ENCODE measurements around the gene HOXB13. TPM values are rescaled to one million over a fixed set of nuclear protein-coding genes. Genes with fewer than 3 reads are reported as not detected.

HOXB13 gene
- total RNA-seq, 1 donor from 2014 or later: not detected

DNA sequence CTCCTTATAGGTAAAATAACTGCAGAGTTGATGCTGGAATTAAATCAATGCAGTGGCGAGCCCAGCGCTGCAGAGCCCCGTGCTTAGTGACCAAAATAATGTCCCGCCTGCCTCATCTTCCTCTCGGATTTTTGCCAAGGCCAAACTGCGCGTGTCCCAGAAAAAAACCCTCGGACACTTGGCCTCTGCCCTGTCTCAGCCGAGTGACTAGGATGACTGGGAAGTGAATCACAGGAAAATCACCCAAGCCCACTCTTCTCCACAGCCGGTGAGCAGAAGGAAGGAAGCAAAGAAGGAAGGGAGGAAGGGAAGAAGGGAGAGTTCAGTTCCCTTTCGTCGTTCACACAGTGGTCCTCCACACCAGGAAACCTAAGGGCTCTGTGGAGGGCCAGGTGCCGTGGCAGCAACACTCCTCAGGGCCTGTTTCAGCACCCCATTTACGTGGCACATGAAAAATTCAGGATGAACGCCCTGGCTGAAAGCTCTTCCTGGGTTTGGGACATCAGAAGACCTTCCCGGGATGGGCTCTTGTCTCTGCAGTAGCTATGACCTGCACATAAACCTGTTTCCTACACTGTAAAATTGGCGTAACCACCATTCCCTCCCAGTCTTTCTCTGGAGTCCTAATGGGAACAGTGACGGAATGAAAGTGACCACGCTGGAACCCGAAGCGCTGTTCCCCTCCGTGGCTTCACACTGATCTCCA lies 25.4 kb upstream of the HOXB13 start:
- peaks cover 5% of the 10 kb centered on the region for H3K4me1 Mint-ChIP-seq
- no peak for DNase-seq
- H3K27me3 Mint-ChIP-seq: peaks cover 85% of the 10 kb centered on the region
- no peaks in the 10 kb centered on the region for H3K9me3 Mint-ChIP-seq
- H3K27ac Mint-ChIP-seq: peak overlapping the region; percentile 25
- no peaks in the 10 kb centered on the region for H3K36me3 Mint-ChIP-seq (ENCODE audit: low read depth)
- intact Hi-C loops (cut with micrococcal nuclease): loop anchor here (2.0 kb wide), 1 partner anchor 139 kb away; the partner anchor contains the start of gene HOXB8
- no peak overlapping the region for H3K4me3 Mint-ChIP-seq

- H3K36me3 Mint-ChIP-seq (ENCODE audit: low read depth): no peaks in the 10 kb centered on the region
- intact Hi-C loops (cut with micrococcal nuclease): loop anchor here (2.0 kb wide), 1 partner anchor 138 kb away; the partner anchor contains the start of gene HOXB8
- H3K4me1 Mint-ChIP-seq: peaks cover 5% of the 10 kb centered on the region
- no peak for DNase-seq
- no peaks in the 10 kb centered on the region for H3K9me3 Mint-ChIP-seq
- H3K4me3 Mint-ChIP-seq: no peak overlapping the region
- H3K27me3 Mint-ChIP-seq: peaks cover 84% of the 10 kb centered on the region
- no peak overlapping the region for H3K27ac Mint-ChIP-seq
Measured at GRCh38 chr17:48752399-48753288, 24.1 kb upstream of the HOXB13 start.

- intact Hi-C loops (cut with micrococcal nuclease): loop anchor here (2.0 kb wide), 2 partner anchors 137 to 243 kb away; partner anchors contain the start of gene HOXB8
Measured at GRCh38 chr17:48751733-48752398, 23.3 kb upstream of the HOXB13 start.

GRCh38 chr17:48751172-48751571 lies 22.6 kb upstream of the HOXB13 start:
- no peaks in the 10 kb centered on the region for H3K9me3 Mint-ChIP-seq

More at GRCh38 chr17:48751733-48752398, 23.3 kb upstream of the HOXB13 start:
- Mint-ChIP-seq H3K9me3 (no peaks in the 10 kb centered on the region), H3K4me3 (no peak overlapping the region), H3K27me3 (peaks cover 84% of the 10 kb centered on the region), H3K36me3 (ENCODE audit: low read depth) (no peaks in the 10 kb centered on the region), H3K27ac (no peak overlapping the region), H3K4me1 (peaks cover 5% of the 10 kb centered on the region)
- DNase-seq: no peak

GRCh38 chr17:48749621-48750553 lies 21.3 kb upstream of the HOXB13 start:
- Mint-ChIP-seq H3K4me1 (peaks cover 8% of the 10 kb centered on the region), H3K4me3 (no peak overlapping the region), H3K36me3 (ENCODE audit: low read depth) (no peaks in the 10 kb centered on the region), H3K27me3 (peaks cover 85% of the 10 kb centered on the region), H3K9me3 (no peaks in the 10 kb centered on the region), H3K27ac (peak overlapping the region; percentile 14)
- intact Hi-C loops (cut with micrococcal nuclease): loop anchor here (2.0 kb wide), 2 partner anchors 25 to 245 kb away; no protein-coding TSS in a partner anchor
- DNase-seq: no peak

More at GRCh38 chr17:48751172-48751571, 22.6 kb upstream of the HOXB13 start:
- Mint-ChIP-seq H3K27ac (no peak overlapping the region), H3K4me1 (peaks cover 8% of the 10 kb centered on the region), H3K4me3 (no peak overlapping the region), H3K27me3 (peaks cover 86% of the 10 kb centered on the region), H3K36me3 (ENCODE audit: low read depth) (no peaks in the 10 kb centered on the region)
- intact Hi-C loops (cut with micrococcal nuclease): loop anchor here (2.0 kb wide), 1 partner anchor 244 kb away; no protein-coding TSS in a partner anchor
- DNase-seq: no peak

DNA sequence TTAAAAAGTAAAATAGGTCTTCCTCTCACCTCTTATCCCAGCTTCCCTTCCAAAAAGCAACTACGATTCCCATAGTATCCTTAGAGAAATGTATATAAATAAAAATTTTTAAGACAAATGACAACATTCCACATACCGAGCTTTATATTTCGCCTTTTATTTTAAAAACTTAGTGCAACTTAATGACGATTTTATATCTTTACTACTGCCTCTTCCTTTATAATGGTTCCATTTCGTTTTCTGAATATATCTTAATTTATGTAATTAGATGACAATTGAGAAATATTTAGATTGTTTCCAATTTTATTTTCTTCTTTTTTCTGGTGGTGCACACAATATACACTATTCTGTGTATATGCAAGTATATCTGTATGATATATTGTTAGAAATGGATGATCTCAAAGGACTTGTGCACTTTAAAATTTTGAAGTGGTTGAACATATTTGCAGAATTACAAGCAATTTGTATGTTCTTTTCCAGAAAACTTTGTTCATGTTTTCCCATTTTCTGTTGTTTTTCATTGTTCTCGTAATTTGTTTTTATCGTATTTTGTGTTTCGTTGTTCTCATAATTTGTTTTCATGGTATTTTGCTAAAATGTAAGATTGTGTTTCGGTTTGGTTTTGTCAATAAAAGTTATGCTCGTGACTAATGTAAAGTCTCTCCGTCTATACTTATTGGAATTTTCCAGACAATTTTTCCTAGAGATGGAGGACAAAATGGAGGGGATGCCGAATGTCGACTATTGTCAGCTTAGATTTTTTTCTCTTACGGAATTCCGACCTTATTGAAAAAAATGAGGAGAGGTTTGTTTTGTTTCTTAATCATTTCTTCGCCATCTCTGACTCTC lies 20.4 kb upstream of the HOXB13 start:
- H3K4me3 Mint-ChIP-seq: no peak overlapping the region
- peaks cover 6% of the 10 kb centered on the region for H3K4me1 Mint-ChIP-seq
- H3K9me3 Mint-ChIP-seq: no peaks in the 10 kb centered on the region
- DNase-seq: no peak
- peaks cover 86% of the 10 kb centered on the region for H3K27me3 Mint-ChIP-seq
- H3K27ac Mint-ChIP-seq: peak overlapping the region; percentile 42
- intact Hi-C loops (cut with micrococcal nuclease): loop anchor here (2.0 kb wide), 1 partner anchor 24 kb away; no protein-coding TSS in a partner anchor
- no peaks in the 10 kb centered on the region for H3K36me3 Mint-ChIP-seq (ENCODE audit: low read depth)

DNA sequence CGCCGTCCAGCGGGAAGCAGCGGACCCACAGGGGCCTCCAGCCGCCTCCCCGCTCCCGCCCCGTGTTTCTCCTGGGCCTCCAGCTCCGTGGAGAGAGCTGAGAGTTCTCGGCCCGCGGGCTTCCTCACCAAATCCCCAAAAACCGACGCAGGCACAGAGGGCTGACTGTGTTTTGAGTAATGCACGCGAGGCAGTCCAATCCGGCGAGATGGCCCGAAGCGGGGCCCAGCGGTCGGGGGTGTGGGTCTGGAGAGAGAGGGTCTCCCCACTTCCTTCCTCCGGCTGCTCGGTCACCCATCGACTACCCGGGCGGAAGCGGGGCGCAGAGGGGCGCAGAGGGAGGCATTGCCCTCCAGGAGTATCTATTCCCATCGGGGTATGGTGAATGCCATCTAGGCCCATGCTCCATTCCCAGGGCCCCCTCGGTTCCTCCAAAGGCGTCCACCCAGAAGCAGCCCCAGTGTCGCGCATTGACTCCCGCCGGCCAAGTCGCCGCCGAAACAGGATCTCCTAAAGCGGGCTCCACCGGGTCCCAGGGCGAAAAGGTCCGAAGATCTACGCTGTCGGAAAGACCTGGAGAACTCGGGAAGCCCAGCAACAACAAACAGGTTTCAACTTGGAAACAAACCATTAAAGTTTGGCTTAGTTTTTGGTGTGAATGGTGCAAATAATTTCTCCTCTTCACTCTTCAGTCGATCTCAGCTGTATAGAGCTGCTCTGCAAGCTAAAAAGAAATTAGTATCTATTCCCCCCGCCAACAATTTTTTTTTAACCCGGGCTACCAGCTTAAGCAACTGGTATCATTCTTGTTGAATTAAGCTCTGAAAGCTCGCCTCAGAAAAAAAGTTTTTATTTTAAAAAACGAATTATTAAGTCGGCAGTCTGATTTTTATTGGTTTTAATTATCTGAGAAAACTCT lies 19.2 kb upstream of the HOXB13 start:
- H3K27me3 Mint-ChIP-seq: peaks cover 85% of the 10 kb centered on the region
- intact Hi-C loops (cut with micrococcal nuclease): loop anchor here (2.0 kb wide), 1 partner anchor 23 kb away; no protein-coding TSS in a partner anchor
- no peak overlapping the region for H3K27ac Mint-ChIP-seq

GRCh38 chr17:48746916-48747444 lies 18.4 kb upstream of the HOXB13 start:
- no peak for DNase-seq
- H3K4me3 Mint-ChIP-seq: no peak overlapping the region
- peaks cover 85% of the 10 kb centered on the region for H3K27me3 Mint-ChIP-seq
- H3K36me3 Mint-ChIP-seq (ENCODE audit: low read depth): no peaks in the 10 kb centered on the region
- no peaks in the 10 kb centered on the region for H3K9me3 Mint-ChIP-seq
- peaks cover 3% of the 10 kb centered on the region for H3K4me1 Mint-ChIP-seq
- intact Hi-C loops (cut with micrococcal nuclease): no loop called here
- H3K27ac Mint-ChIP-seq: no peak overlapping the region

More for the DNA sequence above, 19.2 kb upstream of the HOXB13 start:
- H3K36me3 Mint-ChIP-seq (ENCODE audit: low read depth): no peaks in the 10 kb centered on the region
- no peaks in the 10 kb centered on the region for H3K9me3 Mint-ChIP-seq
- peaks cover 3% of the 10 kb centered on the region for H3K4me1 Mint-ChIP-seq
- no peak overlapping the region for H3K4me3 Mint-ChIP-seq
- DNase-seq: no peak

- H3K27ac Mint-ChIP-seq: no peak overlapping the region
- H3K9me3 Mint-ChIP-seq: no peaks in the 10 kb centered on the region
Measured at GRCh38 chr17:48745381-48746275, 17.1 kb upstream of the HOXB13 start.

DNA sequence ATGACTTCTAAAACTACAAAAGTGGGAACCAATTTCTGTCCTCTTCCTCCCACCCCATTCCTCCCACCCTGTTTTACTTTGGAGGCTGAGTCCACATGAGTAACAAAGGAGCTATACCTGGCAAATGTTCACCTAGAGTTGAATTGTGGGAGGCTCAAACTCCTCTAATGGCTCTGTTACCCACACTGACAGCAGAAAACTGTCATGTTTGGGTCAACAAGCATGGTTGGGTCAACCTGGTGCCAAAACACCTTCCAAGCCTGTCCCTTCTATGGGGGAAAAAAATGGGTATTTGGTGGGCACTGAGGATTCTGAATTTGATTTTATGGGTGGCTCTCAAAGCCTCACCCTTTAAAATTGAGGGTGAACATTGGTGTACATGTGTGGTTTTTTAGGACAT lies 12.0 kb upstream of the HOXB13 start:
- Mint-ChIP-seq H3K36me3 (ENCODE audit: low read depth) (no peaks in the 10 kb centered on the region), H3K9me3 (no peaks in the 10 kb centered on the region), H3K4me3 (no peak overlapping the region), H3K27me3 (peaks cover 93% of the 10 kb centered on the region), H3K4me1 (peaks cover 3% of the 10 kb centered on the region), H3K27ac (no peak overlapping the region)
- no peak for DNase-seq
- intact Hi-C loops (cut with micrococcal nuclease): no loop called here

More at GRCh38 chr17:48745381-48746275, 17.1 kb upstream of the HOXB13 start:
- Mint-ChIP-seq H3K36me3 (ENCODE audit: low read depth) (no peaks in the 10 kb centered on the region), H3K27me3 (peaks cover 87% of the 10 kb centered on the region), H3K4me3 (no peak overlapping the region), H3K4me1 (peaks cover 3% of the 10 kb centered on the region)
- no peak for DNase-seq
- intact Hi-C loops (cut with micrococcal nuclease): no loop called here
